Measurements from ENCODE around the gene ANAPC16. TPM values are rescaled to one million over a fixed set of nuclear protein-coding genes. Genes with fewer than 3 reads are reported as not detected.
"Not testable (repeated sequence)": the region's sequence is repeated elsewhere in the genome, so short reads cannot be mapped to it uniquely, and the experiment has no call there.

Gene ANAPC16
- total RNA-seq, 1 experiment from 2014 or later, result 118 TPM

DNA sequence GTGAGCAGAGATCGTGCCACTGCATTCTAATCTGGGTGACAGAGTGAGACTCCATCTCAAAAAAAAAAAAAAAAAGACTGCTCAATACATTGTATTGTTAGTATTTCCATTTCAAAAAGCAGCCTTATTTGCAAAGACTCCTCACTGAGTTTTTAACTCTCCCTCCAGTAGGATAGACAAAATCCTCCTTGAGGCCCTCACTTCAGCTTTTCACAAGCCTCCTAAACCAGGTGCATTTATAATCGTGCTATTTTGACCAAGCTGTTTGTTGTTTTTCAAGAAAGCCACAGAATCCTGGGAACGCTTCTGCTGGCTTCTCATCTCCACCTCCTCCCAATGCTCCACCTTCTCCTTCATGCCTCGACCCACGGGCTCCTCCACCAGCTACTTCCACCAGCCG, 51.6 kb downstream of the ANAPC16 start:
- no peak for DNase-seq
- H3K27ac Mint-ChIP-seq (ENCODE audit: unreplicated experiment), result peak overlapping the region; percentile 67
- BruUV-seq (replicated peaks), result no TSS peak
- H3K27me3 Mint-ChIP-seq (ENCODE audit: unreplicated experiment), result no peaks in the 10 kb centered on the region
- intact Hi-C loops (cut with micrococcal nuclease; ENCODE audit: unreplicated experiment), result no loop called here
- peaks cover 39% of the 10 kb centered on the region for H3K4me1 Mint-ChIP-seq (ENCODE audit: low read depth, unreplicated experiment)
- CTCF ChIA-PET, result no interaction called here
- no peaks in the 10 kb centered on the region for H3K9me3 Mint-ChIP-seq (ENCODE audit: low read depth, unreplicated experiment)
- H3K36me3 Mint-ChIP-seq (ENCODE audit: insufficient read depth, unreplicated experiment), result peaks cover 31% of the 10 kb centered on the region
- TF ChIP-seq, protein P1, sequence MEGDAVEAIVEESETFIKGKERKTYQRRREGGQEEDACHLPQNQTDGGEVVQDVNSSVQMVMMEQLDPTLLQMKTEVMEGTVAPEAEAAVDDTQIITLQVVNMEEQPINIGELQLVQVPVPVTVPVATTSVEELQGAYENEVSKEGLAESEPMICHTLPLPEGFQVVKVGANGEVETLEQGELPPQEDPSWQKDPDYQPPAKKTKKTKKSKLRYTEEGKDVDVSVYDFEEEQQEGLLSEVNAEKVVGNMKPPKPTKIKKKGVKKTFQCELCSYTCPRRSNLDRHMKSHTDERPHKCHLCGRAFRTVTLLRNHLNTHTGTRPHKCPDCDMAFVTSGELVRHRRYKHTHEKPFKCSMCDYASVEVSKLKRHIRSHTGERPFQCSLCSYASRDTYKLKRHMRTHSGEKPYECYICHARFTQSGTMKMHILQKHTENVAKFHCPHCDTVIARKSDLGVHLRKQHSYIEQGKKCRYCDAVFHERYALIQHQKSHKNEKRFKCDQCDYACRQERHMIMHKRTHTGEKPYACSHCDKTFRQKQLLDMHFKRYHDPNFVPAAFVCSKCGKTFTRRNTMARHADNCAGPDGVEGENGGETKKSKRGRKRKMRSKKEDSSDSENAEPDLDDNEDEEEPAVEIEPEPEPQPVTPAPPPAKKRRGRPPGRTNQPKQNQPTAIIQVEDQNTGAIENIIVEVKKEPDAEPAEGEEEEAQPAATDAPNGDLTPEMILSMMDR (IDR thresholded peaks at IDR 0.05; ENCODE audit: unreplicated experiment), result no peak
- no peak overlapping the region for H3K4me3 Mint-ChIP-seq (ENCODE audit: low read depth, unreplicated experiment)

DNA sequence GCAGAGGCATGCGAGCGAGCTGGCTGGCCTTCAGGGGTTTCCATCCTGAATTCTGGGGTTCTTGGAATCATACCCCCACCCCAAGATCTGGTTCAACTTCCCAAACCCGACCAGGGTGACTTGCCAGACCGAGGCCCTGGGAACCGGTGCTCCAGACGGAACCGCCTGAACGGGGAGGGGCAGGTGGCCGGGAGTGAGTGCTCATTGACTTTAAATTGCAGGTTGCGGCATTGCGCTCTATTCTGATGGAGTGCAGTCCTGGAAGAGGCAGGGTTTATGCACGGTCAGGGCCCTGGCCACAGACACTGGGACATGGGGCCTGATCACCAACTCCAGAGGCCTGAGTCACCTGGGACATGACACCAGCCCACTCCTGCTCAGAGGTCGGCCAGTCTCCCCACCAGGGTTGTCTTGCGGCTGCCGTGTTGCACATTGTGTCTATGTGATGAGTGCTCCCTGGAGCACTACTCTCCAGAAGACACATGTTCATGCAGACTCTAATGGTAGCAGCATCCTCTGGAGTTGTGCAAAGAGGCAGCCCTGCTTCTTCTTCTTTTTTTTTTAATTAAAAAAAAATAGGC, 52.1 kb downstream of the ANAPC16 start:
- Mint-ChIP-seq H3K4me1 (ENCODE audit: low read depth, unreplicated experiment) (peaks cover 45% of the 10 kb centered on the region), H3K4me3 (ENCODE audit: low read depth, unreplicated experiment) (no peak overlapping the region), H3K9me3 (ENCODE audit: low read depth, unreplicated experiment) (no peaks in the 10 kb centered on the region), H3K27ac (ENCODE audit: unreplicated experiment) (peak overlapping the region; percentile 67), H3K36me3 (ENCODE audit: insufficient read depth, unreplicated experiment) (peaks cover 37% of the 10 kb centered on the region), H3K27me3 (ENCODE audit: unreplicated experiment) (no peaks in the 10 kb centered on the region)
- TF ChIP-seq, protein P1 (IDR thresholded peaks at IDR 0.05; ENCODE audit: unreplicated experiment), result no peak
- intact Hi-C loops (cut with micrococcal nuclease; ENCODE audit: unreplicated experiment), result no loop called here
- CTCF ChIA-PET, result interaction anchor here (0.6 kb wide), 1 partner anchor 970 kb away, joined by 5 read pairs; no protein-coding TSS in a partner anchor
- no peak for DNase-seq
- BruUV-seq (replicated peaks), result no TSS peak

DNA sequence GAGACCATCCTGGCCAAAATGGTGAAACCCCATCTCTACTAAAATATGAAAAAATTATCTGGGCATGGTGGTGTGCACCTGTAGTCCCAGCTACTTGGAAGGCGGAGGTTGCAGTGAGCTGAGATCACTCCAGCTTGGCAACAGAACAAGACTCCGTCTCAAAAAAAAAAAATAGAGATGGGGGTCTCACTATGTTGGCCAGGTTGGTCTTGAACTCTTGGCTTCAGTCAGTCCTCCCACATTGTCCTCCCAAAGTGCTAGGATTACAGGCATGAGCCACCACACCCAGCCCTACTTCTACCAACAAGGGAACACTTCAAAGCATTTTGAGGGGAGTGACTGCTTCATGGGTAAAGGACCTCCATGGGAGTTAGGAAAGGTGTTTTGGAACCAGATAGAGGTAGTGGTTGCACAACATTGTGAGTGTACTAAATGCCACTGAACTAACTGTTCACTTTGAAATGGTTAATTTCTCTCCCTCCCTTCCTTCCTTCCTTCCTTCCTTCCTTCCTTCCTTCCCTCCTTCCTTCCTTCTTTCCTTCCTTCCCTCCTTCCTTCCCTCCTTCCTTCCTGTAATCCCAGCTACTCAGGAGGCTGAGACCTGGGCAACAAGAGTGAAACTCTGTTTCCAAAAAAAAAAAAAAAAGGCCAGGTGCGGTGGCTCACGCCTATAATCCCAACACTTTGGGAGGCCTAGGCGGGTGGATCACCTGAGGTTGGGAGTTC, 52.8 kb downstream of the ANAPC16 start:
- peaks cover 40% of the 10 kb centered on the region for H3K36me3 Mint-ChIP-seq (ENCODE audit: insufficient read depth, unreplicated experiment)
- H3K27me3 Mint-ChIP-seq (ENCODE audit: unreplicated experiment); DNase-seq; H3K9me3 Mint-ChIP-seq (ENCODE audit: low read depth, unreplicated experiment); BruUV-seq (replicated peaks); H3K4me3 Mint-ChIP-seq (ENCODE audit: low read depth, unreplicated experiment); intact Hi-C loops (cut with micrococcal nuclease; ENCODE audit: unreplicated experiment): not testable (repeated sequence)
- peaks cover 42% of the 10 kb centered on the region for H3K4me1 Mint-ChIP-seq (ENCODE audit: low read depth, unreplicated experiment)
- peak overlapping the region; percentile 8 for H3K27ac Mint-ChIP-seq (ENCODE audit: unreplicated experiment)
- CTCF ChIA-PET, result interaction anchor here (0.6 to 0.7 kb wide), 2 partner anchors 51 to 969 kb away, joined by 5 read pairs; no protein-coding TSS in a partner anchor

DNA sequence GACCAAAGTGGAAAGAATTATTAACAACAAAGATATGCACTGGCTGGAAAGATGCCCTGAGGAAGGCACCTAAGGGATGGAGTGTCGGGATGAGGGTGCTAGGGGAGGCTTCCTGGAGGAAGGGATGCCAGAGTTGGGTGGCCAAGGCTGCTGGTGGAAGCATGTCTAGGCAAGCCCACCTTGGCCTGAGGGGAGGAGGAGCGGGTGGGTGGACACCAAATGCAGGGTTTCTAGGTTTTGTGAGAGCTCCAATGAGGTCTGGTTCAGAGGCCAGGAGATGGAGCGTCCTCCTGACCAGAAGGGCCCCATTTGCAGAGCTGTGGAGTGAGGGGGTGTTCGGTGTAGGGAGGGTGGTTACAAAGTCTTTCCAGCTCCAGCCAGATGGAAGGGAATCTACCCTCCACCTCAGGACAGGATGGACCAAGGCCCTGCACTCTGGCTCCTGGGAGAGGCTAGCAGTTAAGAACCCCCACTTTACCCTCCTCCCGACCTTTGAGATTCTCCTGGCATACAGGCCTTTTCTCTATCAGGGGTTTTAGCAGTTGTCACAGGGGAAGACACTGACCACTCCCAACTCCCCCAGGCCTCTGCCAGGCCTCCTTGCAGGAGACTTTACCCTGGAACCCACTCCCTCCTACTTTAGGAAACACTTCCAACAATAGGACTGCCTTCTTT, 54.9 kb downstream of the ANAPC16 start:
- CTCF ChIA-PET, result no interaction called here
- TF ChIP-seq, protein P1 (IDR thresholded peaks at IDR 0.05; ENCODE audit: unreplicated experiment), result no peak
- Mint-ChIP-seq H3K4me1 (ENCODE audit: low read depth, unreplicated experiment) (peaks cover 42% of the 10 kb centered on the region), H3K27me3 (ENCODE audit: unreplicated experiment) (no peaks in the 10 kb centered on the region), H3K27ac (ENCODE audit: unreplicated experiment) (peak overlapping the region; percentile 99), H3K9me3 (ENCODE audit: low read depth, unreplicated experiment) (no peaks in the 10 kb centered on the region), H3K36me3 (ENCODE audit: insufficient read depth, unreplicated experiment) (peaks cover 58% of the 10 kb centered on the region), H3K4me3 (ENCODE audit: low read depth, unreplicated experiment) (no peak overlapping the region)
- intact Hi-C loops (cut with micrococcal nuclease; ENCODE audit: unreplicated experiment), result no loop called here
- no TSS peak for BruUV-seq (replicated peaks)
- DNase-seq, result no peak
